DMS114 treated with DMSO at 0.1 percent for 48 hours (cell line): Measurements from ENCODE around the gene UQCR11.

Experiments
- DNase-seq: peaks from one replicate; lab custom pipeline; 2025; ENCODE audit not compliant: unreplicated experiment; lab: John Stamatoyannopoulos, UW

UQCR11 gene

DNA sequence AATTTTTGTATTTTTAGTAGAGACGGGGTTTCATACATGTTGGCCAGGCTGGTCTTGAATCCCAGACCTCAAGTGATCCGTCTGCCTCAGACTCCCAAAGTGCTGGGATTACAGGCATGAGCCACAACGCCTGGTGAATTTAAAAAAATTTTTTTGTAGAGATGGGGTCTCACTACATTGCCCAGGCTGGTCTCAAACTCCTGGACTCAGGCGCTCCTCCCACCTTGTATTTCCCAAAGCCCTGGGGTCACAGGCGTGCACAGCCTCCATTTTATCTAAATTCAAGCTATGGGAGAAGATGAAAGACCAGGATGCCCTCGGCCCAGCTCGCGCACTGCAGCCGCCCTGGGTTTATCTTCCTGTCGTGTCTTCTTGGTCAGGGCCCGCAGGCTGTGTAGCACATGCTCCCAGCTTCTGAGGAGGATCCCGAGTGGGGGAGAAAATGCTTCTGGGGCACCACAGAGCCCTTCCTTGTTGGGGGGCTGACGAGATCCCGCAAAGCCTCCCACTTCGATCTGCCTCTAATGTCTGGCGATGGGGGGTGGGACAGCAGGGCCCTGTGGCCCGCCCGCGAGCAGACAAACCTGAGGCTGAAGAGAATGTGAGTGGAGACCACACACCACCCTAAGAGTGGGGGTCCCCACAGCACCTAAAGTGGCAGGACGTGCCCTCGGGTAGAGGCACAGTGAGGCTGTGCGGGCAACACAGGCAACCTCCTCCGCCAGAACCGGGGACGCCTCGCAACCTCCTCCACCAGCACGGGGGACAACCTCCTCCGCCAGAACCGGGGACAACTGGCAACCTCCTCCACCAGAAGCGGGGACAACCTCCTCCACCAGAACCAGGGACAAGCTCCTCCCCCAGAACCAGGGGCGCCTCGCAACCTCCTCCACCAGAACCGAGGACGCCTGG, 31.3 kb upstream of the UQCR11 start:
- no peak for DNase-seq

DNA sequence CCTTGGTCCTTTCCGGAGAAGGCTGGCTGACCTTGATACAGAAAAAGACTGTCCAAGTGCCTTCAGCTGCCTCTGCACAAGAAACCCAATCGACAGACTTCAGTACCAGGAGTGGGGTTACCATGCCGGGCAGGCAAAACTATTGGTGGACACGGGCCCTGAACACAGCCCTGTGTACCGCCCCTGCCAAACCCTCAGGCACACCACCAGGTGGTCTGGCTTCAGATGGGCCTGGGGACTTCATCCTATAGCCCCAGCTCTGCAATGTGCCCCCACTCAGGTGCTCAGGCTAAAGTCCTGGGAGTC, 29.6 kb upstream of the UQCR11 start:
- no peak for DNase-seq

DNA sequence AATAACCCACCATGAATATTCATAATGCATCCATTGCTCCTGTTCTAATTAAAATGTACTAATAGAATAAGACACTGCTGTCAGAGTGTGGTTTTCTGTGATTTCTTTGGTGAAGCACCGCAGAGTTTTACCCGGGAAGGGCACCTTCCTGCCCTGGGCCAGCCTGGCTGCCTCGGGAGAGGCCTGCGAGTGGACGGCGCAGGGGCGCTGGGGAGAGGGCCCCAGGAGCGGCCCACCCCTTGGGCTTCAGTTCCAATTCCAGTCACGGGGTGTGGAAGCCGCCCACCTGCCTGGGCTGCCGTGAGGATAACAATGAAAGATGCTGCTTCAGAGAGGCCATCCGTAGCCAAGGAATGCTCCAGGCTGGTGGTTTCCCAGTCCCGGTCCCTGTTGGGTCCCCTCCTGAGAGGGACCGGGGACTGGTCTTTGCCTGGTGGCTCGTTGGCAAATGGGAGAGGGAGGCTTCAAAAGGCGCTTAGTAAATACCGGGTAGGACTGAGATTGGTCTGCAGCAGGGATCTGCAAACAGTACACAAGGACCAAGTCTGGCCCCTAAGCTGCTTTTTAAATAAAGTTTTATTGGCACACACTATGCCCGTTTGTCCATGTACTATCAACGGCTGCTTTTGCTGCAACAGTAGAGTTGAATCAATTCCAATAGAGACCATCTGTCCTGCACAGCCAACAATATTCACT, 29.1 kb upstream of the UQCR11 start:
- DNase-seq = no peak

DNA sequence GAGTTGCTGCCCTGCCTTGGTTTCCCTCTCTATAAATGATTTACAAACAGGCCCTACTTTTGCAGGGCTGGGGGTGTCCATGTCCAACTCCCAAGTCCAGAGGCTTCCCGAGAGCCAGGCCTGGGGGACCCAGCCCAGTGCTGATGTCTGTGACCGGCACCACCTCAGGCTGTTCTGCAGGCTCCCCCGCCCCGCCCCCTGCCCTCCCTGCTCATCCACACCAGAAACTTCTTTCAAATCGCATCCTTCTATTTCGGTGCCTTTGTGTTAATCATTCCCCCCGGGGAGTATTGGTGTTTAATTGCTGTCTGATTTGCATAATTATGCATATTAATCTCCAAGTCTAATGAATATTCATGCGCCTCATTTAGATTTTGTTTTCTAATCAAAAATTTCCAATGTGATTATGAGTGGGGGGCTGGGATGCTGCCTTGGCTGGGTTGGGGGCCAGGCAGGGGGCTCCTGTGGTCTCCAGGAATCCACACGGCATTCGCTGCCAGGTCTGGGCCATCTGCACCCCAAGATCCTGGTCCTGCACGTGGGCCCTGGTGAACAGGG, 28.1 kb upstream of the UQCR11 start:
- no peak for DNase-seq

DNA sequence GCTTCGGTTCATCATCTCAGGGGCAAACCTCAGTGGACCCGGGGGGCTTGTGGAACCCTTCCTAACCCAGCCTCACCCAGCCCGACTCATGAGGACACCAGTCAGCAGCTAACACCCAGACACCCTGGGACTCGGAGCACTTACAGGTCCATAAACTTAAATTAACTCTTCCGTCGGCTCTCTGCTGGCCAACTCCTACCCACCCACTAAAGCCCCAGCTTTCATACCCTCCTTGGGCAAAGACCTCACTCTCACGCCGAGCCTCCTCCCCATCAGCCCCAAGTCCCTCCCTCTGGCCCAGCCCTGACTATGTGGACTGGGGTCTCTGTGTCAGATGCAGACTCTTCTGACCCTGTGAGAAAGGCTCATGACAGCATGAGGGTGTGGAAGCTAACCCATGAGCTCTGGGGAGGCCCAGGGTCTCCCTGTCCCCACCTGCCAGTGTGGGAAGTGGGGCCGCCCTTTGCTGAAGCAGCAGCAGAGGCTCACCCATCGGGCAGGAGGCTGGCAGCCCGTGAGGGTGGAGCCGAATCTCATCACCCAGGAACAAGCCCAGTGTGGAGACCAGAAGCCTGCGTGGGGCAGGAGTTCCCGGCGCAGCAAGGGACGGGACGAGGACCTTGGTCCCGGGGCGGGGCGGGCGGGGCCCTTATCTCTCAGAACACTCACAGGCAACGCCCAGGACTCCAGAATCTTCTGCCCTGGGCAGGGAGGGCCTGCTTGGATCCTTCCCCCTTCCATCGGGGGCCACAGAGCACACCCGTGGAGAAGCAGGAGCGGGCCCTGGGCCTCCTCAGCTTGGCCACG, 27.4 kb upstream of the UQCR11 start:
- no peak for DNase-seq

DNA sequence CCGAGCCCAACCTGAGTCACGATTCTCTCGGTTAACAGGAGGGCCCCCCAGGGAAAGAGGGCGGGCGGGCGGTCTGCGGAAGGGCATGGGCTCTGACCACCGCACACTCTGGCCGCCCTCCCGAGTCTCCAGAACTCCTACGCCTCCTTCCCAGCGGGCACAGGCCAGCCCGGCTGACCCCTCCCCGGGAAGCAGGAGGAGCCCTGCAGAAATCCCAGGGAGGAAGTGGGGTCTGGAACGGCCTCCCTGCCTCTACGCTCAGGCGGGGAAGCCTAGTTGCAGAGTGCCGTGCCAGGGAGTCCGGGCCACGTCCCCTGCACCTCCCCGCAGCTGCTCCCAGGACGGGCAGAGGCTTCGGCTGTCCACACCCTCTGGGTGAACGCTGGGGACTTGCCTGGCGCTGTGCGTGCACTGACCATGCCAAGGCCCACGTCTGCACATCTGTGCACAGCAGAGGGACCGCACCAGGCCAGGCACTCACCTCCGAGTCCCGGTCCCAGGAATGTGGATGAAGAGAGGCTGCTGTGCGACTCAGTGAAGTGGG, 26.4 kb upstream of the UQCR11 start:
- DNase-seq = no peak

DNA sequence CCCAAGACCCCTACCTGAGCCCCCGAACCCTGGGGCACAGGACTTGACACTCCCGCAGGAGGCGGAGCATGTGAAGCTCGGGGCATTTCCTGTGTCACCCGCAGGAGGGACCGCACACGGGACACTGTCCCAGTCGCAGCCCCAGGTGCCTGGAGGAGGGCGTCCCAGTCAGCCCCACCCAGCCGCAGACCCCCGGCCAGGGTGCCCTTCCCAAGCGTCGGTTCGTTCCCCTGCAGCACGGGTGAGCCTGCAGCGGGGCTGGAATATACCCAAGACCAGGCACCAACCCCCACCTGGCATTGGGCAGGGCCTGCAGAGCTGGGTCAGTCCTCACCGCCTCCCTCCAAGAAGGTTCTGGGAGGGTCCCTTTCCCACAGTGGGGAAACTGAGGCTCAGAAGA, 25.5 kb upstream of the UQCR11 start:
- DNase-seq = no peak

DNA sequence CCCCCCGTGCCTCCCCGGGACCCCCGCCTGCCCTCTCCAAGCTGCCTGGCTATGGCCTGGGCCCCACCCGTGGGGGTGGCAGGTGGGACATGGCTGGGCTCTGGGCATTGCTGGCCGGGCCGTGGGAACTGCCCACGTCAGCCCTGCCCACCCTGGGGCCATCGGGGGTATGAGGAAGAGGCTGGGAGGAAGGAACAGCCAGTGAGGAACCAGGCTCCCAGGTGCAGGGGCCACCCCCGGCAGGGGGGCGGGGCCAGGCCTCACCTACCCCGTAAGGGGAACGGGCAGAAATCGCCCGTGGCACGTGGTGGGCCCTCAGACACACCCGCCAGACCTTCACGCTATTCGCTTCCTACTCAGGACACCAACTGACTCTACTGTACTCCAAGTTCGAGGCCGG, 24.8 kb upstream of the UQCR11 start:
- DNase-seq = no peak

DNA sequence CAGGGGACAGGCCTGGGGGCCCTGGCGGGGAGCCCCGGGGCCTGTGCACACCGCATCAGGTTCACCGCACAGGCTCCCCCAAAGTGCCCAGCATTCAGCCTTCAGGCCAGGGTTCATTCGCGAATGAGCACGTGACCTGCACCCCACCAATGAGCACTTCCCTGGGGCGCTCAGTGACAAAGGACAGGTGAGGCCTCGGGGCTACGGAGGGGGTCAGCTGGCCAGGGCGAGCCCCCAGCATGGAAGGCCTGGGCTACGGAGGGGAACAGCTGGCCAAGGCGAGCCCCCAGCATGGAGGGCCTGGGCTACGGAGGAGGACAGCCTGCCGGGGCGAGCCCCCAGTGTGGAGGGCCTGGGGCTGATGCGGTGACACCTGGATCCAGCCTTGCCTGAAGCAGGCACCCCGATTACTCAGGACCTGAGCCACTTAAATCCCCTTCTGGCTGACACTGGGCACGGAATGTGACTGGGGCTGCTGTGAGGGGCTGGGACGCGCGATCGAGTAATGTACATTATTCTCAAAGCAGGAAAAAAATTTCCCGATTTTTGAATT, 24.1 kb upstream of the UQCR11 start:
- no peak for DNase-seq

DNA sequence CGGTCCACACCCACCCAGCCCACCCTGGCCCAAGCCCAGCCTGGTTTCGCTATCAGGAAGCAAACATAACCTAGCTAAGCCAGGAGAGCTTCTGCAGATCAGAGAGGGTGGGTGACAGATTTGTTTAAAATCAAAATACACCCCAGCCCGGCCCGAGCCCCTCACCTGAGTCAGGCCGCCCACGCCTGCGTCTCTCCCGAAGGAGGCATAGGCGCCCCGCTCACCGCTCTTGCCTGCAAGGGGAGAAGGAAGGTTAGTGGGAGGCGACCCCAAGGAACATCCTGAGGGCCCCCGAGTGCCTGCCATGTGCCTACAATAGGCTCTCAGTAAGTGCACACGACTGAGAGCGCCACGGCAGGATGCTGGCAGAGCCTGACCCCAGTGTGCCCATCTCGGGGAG, 21.9 kb upstream of the UQCR11 start:
- no peak for DNase-seq

DNA sequence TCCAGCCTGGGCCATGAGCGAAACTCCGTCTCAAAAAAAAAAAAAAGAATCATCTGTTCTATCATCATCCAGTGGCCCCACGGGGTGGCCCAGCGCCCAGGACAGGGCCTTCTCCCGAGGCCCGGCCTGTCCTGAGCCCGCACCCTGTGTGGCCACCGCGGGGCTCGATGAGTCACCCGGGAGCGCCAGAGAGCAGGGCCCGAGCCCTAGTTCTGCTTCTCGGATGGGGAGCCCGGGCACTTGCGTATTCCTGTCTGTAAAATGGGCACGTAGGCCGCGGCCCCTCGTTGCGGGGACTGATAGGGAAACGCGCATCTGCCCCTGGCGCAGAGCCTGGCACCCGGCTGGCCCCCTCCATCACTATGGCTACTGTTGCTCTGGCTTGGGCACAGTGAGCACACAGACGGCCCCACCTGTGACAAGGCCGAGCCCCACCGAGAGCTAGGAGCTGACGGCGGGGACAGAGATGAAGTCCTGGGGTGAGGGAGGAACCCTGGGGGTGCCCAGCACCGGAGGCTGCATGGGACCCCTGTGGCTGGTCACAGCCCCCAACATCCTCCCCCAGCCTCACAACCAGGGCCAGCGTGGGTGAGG, 21.3 kb upstream of the UQCR11 start:
- DNase-seq = no peak

DNA sequence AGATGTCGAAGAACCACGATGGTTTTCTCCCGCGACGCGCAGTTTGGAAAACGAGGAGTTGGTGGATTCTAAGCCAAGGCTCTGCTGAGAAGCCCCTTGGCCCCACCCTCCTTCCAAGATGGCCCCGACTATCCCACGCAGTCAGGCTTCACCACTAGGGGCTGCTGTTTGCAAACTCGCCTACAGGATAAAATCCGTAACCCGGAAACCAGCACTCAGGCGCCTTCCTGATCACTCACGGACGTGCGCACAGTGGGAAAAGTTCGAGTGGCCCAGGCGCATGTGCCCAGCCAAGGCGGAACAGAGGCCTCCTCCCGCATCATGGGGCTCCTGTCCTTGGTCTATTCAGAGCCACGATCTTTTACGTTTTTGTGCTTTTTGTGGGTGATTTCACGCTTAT, 19.2 kb upstream of the UQCR11 start:
- DNase-seq = peak; percentile 16

DNA sequence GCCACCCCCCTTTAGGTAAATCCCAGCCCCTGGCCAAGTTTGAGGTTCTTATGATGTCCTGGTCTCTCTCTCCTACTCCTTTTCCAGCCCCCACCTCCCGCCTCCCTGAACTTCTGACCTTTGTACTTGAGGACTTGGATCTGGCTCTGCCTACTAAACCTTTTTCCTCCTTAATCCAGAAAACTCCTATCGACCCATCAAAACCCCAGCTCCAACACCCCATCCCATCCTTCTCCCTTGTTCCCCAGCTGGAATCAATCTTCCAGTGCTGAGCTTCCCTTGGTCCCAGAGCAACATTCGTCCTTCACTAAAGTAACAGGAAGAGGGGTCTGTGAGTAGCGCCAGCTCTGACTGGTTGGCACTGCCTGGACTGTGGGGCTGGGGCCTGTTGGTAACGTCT, 17.3 kb upstream of the UQCR11 start:
- DNase-seq = no peak

DNA sequence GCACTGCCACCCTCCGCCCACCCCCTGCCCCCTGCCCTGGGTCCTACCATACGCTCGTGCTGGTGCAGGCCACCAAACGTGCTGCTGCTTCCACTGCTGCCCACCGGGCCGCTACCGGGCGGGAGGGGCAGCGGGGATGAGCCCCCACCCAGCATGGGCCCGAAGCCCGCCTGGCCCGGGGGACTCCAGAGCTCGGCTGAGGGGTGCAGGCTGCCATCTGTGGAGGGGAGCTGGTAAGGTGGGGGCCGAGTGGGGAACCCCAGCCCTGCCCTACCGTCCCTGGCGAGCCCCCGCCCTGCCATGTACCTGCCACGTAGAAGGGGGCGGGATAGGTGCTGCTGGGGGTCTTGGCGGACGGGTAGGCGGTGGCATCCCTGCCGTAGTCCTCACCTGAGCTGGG, 16.7 kb upstream of the UQCR11 start:
- DNase-seq = no peak

DNA sequence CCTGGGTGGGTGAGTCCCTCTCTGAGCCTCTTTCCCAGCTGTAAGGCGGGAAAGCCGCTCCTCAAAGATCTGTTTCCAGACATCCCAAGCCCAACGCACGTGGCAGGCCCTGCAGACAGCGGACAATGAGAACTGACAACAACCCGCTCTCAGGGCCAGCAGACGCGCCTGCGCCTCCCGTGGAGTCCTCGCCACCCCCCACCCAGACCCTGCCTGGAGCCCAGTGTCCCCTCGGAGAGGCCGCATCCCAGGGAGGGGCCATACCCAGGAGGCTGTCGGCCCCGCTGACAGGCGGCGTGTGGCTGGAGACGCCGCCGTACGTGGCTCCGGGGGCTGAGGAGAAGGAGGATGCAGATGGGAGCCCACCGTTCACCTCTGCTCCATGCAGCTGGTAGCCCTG, 16.3 kb upstream of the UQCR11 start:
- DNase-seq = no peak

DNA sequence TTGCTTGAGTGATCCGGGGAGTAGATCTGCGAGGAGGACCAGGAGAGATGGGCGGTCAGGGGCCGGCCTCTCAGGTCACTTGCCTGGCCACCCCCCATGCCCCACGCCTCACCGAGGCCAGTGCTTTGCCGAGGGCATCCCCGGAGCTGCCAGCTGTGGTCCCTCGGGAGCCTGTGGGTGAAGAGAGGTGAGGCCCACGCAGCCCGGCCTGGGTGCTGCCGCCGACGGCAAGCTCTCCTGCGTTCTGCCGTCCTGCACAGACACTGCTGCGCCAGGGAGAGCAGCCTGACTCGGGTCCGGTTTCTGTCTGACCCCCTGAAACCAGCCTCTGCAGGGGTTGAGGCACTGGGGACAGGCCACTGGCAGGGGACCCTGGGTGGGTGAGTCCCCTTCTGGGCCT, 15.8 kb upstream of the UQCR11 start:
- DNase-seq = no peak

DNA sequence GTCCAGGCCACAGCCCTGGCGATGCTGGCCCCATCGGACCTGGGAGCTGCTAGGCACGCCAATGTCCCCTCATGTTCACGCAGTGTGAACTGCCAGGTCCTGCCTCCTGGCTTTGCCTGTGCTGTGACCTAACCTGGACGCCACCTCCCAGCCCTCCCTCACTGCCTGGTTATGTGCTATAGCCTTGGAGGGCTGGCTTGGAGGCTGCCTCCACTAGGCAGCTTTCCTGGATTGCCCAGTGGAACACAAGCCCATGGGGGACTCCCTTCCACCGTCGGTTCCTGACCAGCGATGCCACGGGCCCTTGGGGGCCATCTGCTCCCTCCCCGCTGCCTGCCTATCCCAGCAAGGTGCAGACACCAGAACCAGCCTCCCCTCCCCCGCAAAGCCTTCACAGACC, 15.2 kb upstream of the UQCR11 start:
- no peak for DNase-seq

DNA sequence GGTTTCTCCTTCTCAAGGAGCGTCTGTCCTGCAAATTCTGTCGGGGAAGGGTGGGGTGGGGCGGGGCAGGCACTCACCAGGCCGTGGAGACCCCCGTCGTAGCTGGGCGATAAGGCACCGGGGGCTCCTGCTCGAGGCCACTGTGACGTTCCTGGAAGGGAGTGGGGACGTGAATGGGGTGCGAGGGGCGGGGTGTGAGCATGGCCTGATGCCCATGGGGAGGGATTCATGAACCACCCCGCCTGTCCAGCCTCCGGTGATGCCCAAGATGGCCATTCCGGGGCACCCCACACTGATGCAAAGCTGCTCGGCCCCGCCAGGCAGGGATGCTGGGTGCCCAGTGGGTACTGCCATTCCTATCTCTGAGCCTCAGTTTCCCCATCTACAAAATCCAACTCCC, 14.4 kb upstream of the UQCR11 start:
- DNase-seq = no peak

DNA sequence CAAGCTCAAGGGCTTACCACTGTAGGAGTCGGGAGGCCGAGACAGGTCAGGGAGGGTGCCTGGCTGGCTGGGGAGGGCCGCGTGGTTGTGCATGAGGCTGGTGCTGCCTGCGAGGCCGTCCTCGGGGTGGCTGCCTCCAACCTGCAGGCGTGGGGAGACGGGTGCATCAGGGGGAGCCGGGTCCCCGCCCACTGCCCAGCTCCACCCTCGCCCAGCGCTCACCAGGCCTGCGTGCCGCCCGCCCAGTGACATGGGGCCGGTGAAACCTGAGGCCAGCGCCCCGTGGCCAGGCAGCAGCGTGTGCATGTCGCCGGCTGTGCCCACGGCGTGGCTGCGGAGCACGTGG, 13.8 kb upstream of the UQCR11 start:
- DNase-seq = no peak

DNA sequence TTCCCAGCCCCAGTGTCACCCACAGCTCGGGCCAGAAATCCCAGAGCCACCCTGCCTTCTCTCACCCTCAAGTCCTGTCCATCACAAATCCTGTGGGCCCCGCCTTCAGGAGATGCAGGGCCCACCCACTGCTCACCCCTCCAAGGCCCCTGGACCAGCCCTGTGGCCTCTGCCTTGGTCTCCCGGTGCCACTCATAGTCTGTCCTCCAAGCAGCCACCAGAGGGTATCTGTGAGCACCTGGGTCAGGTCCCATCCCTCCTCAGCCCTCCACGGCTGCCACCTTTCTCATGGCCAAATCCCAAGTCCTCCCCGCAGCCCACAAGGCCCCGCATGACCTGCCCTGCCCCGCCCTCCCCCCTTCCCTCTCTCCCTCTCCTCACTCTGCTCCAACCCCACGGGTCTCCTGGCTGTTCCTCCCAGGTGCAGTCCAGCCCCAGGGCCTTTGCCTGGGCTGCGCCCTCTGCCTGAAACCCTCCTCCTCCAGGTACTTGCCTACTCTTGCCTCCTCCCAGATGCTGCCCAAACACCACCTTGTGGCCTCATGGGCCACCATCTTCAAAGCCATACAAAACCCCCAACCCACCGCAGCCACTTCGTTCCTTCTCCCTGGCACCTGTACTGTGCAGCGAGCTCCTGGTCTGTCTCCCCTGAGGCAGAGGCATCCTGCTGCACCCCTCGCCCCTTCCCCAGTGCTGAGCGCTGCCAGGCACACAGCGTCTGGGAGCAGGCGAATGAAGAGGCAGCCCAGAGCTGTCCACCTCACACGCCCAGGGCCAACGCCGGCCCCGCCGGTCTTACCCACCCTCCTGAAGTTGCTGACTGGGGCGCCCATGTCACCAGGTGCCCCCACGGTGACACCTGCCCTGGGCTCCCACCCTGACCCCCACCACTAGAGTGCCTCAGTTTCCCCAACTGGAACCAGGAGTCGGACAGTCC, 13.2 kb upstream of the UQCR11 start:
- no peak for DNase-seq
